Esophagus (tissue), 2 donors: ENCODE measurements around the gene RPS6KB2. TPM values are rescaled to one million over a fixed set of nuclear protein-coding genes. Genes with fewer than 3 reads are reported as not detected.
A peak's percentile ranks its signal among the peaks of the same experiment; 100 is the strongest.
"Not testable (repeated sequence)": the region's sequence is repeated elsewhere in the genome, so short reads cannot be mapped to it uniquely, and the experiment has no call there.

ENCODE experiments used
- H3K27ac ChIP-seq, 2 donors: one replicate each; pipeline ENCODE4 v1.5.1; 2013; ENCODE audit warnings: low read depth in 2 of 2, mild to moderate bottlenecking in 2 of 2, inconsistent platforms in 1 of 2, low read length in 1 of 2, moderate library complexity in 1 of 2
- H3K27me3 ChIP-seq, 2 donors: one replicate each; pipeline ENCODE4 v1.6.1; 2013; ENCODE audit warnings: low read length in 2 of 2, control low read depth in 1 of 2, mild to moderate bottlenecking in 1 of 2; ENCODE audit not compliant: insufficient read depth in 2 of 2, control insufficient read depth in 1 of 2
- H3K36me3 ChIP-seq, 2 donors: one replicate each; pipeline ENCODE4 v1.6.1; 2013; ENCODE audit warnings: low read length in 1 of 2; ENCODE audit not compliant: control insufficient read depth in 2 of 2, insufficient read depth in 2 of 2
- H3K4me1 ChIP-seq, 2 donors: one replicate each; pipeline ENCODE4 v1.6.1; 2013; ENCODE audit warnings: low read length in 1 of 2; ENCODE audit not compliant: control insufficient read depth in 2 of 2, insufficient read depth in 2 of 2
- H3K4me3 ChIP-seq, 2 donors: one replicate each; pipeline ENCODE4 v1.5.1; 2013; ENCODE audit warnings: low read length in 2 of 2, mild to moderate bottlenecking in 2 of 2, low read depth in 1 of 2, moderate library complexity in 1 of 2
- H3K9me3 ChIP-seq, 2 donors: one replicate each; pipeline ENCODE4 v1.6.1; 2013; ENCODE audit warnings: mild to moderate bottlenecking in 2 of 2, low read depth in 1 of 2, low read length in 1 of 2, moderate library complexity in 1 of 2; ENCODE audit not compliant: control insufficient read depth in 2 of 2, insufficient read depth in 1 of 2
- WGBS, 2 donors: extraction: QIAGEN DNeasy Blood & Tissue Kit; methylation state at CpG; one replicate each; pipeline ENCODE4 v1.1.7; 2013; 5-methylcytosine and 5-hydroxymethylcytosine counted together
- polyA plus RNA-seq, 2 donors: library from polyadenylated mRNA; stranded (reverse); fragments of 200-250 nt; gene quantifications; one replicate each; pipeline ENCODE4 v1.2.3, GENCODE V29; 2013
- donor health status: healthy with polysubstance abuse.
- donor health status: Bipolar disorder and iron deficiency.

RPS6KB2 gene
- polyA plus RNA-seq, 2 donors, result 79.6 to 85.9 TPM

- no peaks in the 10 kb centered on the region for H3K36me3 ChIP-seq
- no peaks in the 10 kb centered on the region for H3K27me3 ChIP-seq
- no peak overlapping the region for H3K4me3 ChIP-seq
- WGBS, 2 donors, result 89% methylated on average over 34 of the region's 34 CpGs
- H3K4me1 ChIP-seq, result peaks cover 0 to 14% of the 10 kb centered on the region in 2 donors
- no peak overlapping the region for H3K27ac ChIP-seq
- no peaks in the 10 kb centered on the region for H3K9me3 ChIP-seq
Measured at GRCh38 chr11:67423891-67424613, 4.2 kb upstream of the RPS6KB2 start.

DNA sequence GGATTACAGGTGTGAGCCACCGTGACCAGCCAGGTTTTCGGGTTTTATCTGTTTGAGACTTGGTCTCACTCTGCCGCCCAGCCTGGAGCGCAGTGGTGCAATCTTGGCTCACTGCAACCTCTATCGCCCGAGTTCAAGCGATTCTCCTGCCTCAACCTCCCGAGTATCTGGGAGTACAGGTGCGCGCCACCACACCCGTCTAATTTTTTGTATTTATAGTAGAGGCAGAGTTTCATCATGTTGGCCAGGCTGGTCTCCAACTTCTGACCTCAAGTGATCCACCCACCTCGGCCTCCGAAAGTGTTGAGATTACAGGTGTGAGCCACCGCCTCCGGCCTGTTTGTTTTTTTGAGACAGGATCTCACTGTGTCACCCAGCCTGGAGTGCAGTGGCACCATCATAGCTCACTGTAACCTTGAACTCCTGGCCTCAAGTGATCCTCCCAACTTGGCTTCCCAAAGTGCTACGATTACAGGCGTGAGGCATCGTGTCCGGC lies 882 bp upstream of the RPS6KB2 start:
- not testable (repeated sequence) for H3K27me3 ChIP-seq, H3K4me1 ChIP-seq, H3K9me3 ChIP-seq
- WGBS, 2 donors, result 71 to 72% methylated on average over 19 of the region's 19 CpGs
- H3K4me3 ChIP-seq, result peak overlapping the region; percentile 89 to 94
- H3K27ac ChIP-seq, result peak overlapping the region; percentile 82 to 90
- peaks cover 0 to 15% of the 10 kb centered on the region in 2 donors for H3K36me3 ChIP-seq

- H3K9me3 ChIP-seq, result no peaks in the 10 kb centered on the region
- peaks cover 2 to 14% of the 10 kb centered on the region in 2 donors for H3K4me1 ChIP-seq
- H3K4me3 ChIP-seq, result peak overlapping the region; percentile 89 to 94
- peaks cover 0 to 31% of the 10 kb centered on the region in 2 donors for H3K36me3 ChIP-seq
- H3K27ac ChIP-seq, result peak overlapping the region; percentile 95
- WGBS, 2 donors, result 29 to 33% methylated on average over 12 of the region's 12 CpGs
- no peaks in the 10 kb centered on the region for H3K27me3 ChIP-seq
Measured at GRCh38 chr11:67429038-67429668, 859 bp downstream of the RPS6KB2 start.

GRCh38 chr11:67429722-67430121 lies 1.4 kb downstream of the RPS6KB2 start:
- 61 to 65% methylated on average over 11 of the region's 11 CpGs for WGBS, 2 donors
- H3K36me3 ChIP-seq, result peaks cover 0 to 37% of the 10 kb centered on the region in 2 donors
- no peaks in the 10 kb centered on the region for H3K27me3 ChIP-seq
- H3K4me3 ChIP-seq, result peak overlapping the region in 1 of 2 donors; percentile 89
- H3K9me3 ChIP-seq, result no peaks in the 10 kb centered on the region
- H3K4me1 ChIP-seq, result peaks cover 2 to 19% of the 10 kb centered on the region in 2 donors
- peak overlapping the region; percentile 95 for H3K27ac ChIP-seq

- H3K36me3 ChIP-seq, result peaks cover 3 to 54% of the 10 kb centered on the region in 2 donors
- no peak overlapping the region for H3K4me3 ChIP-seq
- H3K4me1 ChIP-seq, result peaks cover 8 to 23% of the 10 kb centered on the region in 2 donors
- 89 to 90% methylated on average over 24 of the region's 24 CpGs for WGBS, 2 donors
- no peak overlapping the region for H3K27ac ChIP-seq
- no peaks in the 10 kb centered on the region for H3K27me3 ChIP-seq
- H3K9me3 ChIP-seq, result no peaks in the 10 kb centered on the region
Measured at GRCh38 chr11:67431346-67432249, 3.3 kb downstream of the RPS6KB2 start.

GRCh38 chr11:67432655-67433349 lies 4.5 kb downstream of the RPS6KB2 start:
- 84 to 87% methylated on average over 22 of the region's 22 CpGs for WGBS, 2 donors
- no peak overlapping the region for H3K4me3 ChIP-seq
- no peaks in the 10 kb centered on the region for H3K9me3 ChIP-seq
- H3K36me3 ChIP-seq, result peaks cover 3 to 58% of the 10 kb centered on the region in 2 donors
- peaks cover 8 to 22% of the 10 kb centered on the region in 2 donors for H3K4me1 ChIP-seq
- H3K27ac ChIP-seq, result no peak overlapping the region
- no peaks in the 10 kb centered on the region for H3K27me3 ChIP-seq

DNA sequence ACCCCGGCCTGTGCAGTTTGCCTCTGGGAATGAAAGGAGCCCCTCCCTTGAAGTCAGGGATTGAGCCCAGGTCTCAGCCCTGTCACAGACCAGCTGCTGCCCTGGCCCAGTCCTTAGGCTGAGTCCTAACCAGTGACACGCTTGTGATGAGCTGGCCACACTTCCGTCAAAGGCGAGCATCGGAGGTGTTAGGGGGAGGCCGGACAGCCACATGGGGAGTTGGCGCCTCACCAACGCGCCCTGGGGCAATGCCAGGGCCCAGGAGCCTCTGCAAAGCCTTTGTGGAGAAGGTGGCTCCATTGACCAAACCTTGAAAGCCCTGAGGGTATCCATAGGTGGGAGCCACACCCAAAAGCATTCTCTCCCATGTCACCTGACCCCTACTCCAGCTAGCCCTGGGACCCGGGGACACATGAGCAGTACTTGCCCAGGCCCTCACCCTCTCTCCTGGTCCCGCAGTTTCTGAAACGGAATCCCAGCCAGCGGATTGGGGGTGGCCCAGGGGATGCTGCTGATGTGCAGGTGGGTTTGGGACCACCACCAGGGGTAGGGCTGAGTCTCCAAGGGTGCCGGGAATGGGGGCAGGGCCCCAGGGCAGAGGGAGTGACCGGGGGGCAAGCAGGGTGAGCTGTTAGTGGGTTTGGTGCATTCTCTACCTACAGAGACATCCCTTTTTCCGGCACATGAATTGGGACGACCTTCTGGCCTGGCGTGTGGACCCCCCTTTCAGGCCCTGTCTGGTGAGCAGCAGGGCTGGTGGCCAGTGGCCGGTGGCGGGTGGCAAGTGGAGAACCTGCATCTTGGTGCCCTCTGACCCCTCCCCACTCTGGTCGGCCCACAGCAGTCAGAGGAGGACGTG lies 5.5 kb downstream of the RPS6KB2 start:
- Histone ChIP-seq H3K9me3 (no peaks in the 10 kb centered on the region), H3K27ac (no peak overlapping the region), H3K27me3 (no peaks in the 10 kb centered on the region), H3K4me1 (peaks cover 8 to 22% of the 10 kb centered on the region in 2 donors), H3K36me3 (peaks cover 3 to 67% of the 10 kb centered on the region in 2 donors), H3K4me3 (no peak overlapping the region)
- 77 to 78% methylated on average over 22 of the region's 22 CpGs for WGBS, 2 donors

GRCh38 chr11:67434395-67434881 lies 6.1 kb downstream of the RPS6KB2 start:
- Histone ChIP-seq H3K4me3 (no peak overlapping the region), H3K9me3 (no peaks in the 10 kb centered on the region), H3K4me1 (peaks cover 9 to 20% of the 10 kb centered on the region in 2 donors), H3K27me3 (no peaks in the 10 kb centered on the region), H3K36me3 (peaks cover 3 to 71% of the 10 kb centered on the region in 2 donors), H3K27ac (peak overlapping the region in 1 of 2 donors; percentile 22)
- 70 to 76% methylated on average over 23 of the region's 23 CpGs for WGBS, 2 donors
